CD4-positive, alpha-beta T cell treated with Interleukin-6 for 4 hours (primary cell): ENCODE results near the gene DOC2A.
"Not testable (repeated sequence)": the region's sequence is repeated elsewhere in the genome, so short reads cannot be mapped to it uniquely, and the experiment has no call there.

ENCODE experiments used
- DNase-seq: peaks from one replicate; pipeline ENCODE4 v3.0.0-alpha.2; 2020; ENCODE audit warnings: mixed read lengths

The DOC2A gene

DNA sequence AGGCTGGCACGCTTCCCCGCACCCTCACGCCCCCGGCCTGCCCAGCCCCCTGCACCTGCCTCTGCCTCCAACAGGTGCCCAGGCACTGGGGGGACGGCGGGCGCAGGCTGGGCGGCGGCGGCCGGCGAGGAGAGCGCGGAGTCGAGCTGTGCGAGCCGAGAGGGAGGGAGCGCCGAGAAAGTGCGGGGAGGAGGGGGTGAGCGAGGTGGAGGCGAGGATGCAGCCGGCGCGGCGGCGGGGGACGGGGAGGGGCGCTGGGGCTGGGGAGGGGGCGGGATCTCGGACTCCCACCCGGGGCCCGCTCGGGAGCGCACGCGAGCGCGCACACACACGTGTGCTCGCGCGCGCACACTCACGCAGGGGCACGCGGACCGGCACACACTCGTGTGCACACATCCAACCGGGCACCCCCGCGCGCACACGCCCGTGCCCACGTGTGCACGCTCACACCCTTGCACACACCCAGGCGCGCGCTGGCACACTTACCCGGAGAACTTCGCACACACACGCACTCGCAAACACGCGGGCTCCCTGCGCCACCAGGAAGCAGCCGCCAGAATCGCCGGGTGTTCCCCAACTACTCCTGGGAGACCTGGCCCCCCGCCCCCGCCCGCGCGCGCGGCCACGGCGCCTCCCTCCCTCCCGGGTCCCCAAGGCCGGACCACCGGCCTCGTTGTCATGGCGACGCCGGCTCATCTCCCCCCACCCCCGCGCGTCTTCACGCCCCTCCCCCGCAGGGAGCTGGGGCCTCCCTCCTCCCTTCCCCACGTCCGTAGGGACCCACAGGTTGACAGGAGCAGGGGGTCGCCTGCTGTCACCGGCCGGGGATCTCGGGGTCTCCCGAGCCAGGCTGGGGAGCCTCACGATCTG is at the start of gene DOC2A:
DOC2A (minus strand) TSS at position 184 of the 870 bp plus-strand sequence. CDS start 805 bp downstream, outside the sequence.
- DNase-seq: peak; percentile 49

DNA sequence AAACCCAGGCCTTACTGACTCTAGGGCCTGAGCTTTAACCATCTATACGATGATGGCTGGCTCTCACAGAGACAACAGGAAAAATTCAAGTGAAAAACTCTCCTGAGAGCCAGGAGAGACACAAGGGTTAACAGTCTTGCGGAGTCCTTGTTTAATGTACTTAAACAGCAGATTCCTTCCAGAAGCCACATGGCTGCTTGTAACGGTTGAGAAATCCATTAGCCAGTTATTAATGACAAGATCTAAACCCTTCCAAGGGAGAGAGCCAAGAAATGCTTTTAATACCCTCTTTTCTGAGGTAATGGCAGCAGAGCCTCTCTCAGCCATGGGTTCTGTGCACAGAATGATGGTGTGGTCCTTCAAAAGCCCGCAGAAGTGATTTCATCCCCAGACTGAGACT is 49.5 kb upstream of the DOC2A start:
- no peak for DNase-seq

DNA sequence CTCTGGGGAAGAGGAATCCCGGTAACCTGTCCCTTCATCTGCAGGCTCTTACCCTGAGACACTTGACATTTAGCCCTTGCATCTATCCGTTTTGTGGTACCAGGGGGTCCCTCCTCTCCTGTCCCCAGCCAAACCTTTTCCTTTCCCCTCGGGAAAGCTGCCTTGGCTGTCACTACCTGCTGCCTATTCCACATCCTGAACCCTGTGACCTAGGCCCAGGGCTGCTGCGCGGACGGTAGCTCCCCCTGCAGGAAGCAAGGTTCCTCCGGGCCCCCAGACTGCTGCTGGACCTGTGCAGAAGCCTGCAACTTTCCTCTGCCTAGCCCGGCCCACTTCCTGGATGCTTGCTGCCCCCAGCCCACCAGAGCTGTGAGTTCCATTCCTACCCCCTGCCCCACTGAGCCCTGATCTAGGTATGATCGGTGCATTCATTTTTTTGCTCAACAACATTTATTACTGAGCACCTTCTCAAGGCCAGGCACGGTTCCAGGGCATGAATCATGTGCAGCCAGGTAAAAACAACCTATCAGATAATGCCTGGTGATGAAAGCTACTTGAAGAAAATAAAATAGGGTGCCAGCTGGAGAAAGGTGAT is 44.2 kb upstream of the DOC2A start:
- DNase-seq: peak; percentile 61

DNA sequence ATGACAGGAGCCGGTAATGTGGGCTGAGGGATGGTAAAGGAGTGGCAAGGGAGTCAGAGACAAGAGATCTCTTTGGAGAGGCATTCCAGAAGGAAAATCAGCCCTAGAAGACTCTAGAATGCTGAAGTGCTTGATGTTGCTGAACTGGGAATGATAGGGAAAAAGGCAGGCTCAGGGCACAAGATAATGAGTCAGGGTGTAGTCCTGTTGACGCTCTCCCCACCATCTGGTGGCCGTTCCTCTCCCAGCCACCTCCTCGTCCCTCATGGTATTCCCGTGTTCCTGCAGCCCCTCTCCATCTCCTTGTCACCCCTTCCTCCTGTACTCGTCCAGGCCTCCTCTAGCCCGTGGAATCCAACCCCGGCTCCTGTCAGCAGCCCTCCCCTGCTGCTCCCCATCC is 43.6 kb upstream of the DOC2A start:
- DNase-seq: no peak

DNA sequence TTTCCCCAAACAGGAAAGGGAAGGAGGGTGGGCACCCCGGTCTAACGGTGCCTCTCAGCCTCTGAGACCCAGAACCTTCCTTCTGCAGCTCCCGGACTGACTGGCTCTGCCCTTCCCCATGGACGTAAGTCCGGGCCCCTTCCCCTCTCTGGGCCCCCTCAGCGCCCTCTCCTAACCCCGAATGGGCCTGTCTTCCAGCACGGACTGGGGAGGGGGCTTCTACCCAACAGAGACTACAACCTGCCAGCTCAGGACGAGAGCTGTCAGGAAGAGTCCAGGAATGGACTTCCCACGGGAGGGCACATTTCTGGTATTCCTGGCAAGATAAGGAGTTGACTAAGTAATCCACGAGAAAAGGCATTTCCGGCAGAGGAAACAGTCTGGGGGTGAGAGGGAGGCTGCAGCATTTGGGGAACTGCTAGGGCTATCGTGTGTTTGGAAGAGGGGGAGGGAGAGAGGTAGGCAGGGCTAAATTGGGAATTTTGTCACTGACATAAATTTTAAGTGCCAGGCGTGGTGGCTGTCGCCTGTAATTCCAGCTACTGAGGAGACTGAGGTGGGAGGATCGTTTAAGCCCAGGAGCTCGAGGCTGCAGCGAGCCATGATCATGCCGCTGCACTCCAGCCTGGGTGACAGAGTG is 42.7 kb upstream of the DOC2A start:
- DNase-seq: no peak

DNA sequence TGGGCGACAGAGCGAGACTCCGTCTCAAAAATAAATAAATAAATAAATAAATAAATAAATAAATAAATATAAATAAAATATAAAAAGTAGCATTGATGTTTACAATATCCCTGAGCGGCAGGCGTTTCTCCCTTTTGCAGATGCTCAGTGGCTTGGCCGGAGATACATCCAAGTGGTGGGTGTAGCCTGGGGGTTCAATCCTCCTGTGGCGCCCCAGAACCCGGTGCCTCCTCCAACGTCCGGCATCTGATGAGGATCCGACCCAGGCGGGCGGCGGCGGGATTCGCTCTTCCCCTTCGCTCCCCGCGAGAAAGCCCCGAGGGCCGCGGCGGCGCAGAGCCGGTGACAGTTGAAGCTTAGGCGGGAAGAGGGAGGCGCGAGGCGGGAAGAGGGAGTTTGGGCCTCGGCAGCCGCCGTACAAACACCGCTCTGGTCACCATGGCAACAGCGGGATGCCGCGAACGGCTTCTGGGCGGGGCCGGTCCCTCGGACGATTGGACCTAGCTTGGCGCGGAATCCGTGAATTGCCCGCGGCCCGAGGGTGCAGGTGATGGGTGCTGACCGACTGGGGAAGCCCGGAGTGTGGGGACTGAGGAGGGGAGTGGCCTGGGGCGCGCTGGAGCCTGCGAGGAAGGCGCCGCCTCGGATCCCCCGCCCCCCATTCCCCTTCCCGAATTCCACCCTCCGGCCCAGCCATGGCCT is 42.0 kb upstream of the DOC2A start:
- DNase-seq: peak; percentile 91

DNA sequence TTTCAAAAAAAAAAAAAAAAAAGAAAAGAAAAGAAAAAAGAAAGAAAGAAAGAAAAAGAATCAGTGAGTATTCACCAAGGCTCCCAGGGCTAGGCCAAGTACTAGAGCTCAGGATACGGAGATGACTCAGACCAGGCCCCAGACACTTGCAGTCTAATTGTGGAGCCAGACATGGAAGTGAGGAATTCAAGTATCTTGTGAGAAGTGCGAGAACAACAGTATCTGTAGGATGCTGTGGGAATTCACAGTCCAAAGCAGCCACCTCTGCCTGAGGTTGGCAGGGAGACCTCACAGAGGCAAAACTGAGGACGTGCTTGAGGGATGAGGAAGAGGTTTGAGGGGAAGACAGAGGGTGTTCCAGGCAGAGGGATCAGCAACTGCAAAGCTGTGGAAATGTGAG is 40.7 kb upstream of the DOC2A start:
- DNase-seq: no peak

DNA sequence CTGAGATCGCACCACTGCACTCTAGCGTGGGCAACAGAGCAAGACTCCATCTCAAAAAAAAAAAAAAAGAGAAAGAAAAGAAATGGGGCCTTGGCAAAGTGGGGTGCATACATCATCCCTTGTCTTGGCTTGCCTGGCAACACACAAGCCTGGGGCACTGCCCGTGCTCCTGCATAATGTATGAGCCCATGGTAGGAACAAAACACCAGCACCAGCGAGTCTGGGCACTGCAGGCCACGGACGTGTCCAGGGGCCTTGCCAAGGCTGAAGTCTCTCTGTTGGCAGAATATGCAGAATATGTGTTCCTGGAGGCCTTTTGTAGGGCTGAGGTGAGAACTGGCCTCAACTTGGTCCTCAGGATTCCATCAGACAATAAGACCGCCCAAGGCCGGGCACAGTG is 39.0 kb upstream of the DOC2A start:
- DNase-seq: no peak

DNA sequence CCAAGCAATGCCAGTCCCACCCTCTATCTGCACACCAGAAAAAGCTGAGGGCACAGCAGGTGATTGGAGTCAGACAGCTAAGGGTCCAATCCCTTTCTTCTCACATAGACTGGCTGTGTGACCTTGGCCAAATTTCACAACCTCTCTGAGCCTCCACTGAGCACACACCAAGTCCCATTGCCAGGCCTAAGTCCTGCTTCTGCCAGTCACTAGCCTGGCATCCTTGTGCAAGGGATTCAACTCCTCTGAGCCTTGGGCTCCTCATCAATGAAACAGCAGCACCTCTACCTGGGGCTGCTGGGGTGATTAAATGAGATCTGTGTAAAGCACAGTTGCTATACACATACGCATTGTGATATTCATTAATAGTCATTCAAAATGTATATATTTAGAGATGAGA is 35.8 kb upstream of the DOC2A start:
- no peak for DNase-seq

DNA sequence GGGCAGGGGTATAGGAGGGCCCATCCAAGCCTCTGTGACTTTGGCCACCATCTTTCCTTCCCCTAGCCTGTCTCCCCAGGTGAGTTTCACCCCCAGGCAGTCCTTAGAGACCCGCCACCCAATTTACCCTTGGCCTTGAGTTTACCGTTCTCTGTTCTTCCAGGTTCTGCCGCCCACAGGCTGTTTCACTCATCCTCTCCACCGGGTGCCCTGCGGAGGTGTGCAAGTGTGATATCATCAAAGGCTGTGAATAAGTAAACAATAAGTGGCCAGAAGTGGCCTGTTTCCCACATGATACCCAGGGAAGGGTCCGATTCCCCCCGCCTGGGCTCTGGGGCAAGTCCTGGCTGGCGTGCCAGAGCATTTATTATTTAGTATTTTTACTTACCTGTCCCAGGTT is 35.4 kb upstream of the DOC2A start:
- no peak for DNase-seq

DNA sequence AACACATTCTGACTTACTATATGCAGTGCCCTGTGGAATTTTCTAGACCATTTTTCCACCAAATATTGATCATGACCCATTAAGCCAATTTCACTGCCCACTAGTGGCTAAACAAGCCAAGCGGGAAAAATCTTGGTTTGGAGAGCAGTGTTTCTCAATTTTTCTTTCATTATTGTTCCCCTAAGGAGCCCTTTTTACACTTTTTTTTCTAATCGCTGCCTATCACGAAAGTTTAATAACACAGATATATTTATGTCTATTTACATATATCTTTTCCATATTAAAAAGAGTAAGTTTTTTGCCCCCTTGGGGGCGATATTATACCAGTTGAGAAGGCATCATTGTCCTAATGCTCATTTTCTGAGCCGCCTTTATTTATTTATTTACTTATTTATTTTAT is 31.0 kb upstream of the DOC2A start:
- peak; percentile 42 for DNase-seq

DNA sequence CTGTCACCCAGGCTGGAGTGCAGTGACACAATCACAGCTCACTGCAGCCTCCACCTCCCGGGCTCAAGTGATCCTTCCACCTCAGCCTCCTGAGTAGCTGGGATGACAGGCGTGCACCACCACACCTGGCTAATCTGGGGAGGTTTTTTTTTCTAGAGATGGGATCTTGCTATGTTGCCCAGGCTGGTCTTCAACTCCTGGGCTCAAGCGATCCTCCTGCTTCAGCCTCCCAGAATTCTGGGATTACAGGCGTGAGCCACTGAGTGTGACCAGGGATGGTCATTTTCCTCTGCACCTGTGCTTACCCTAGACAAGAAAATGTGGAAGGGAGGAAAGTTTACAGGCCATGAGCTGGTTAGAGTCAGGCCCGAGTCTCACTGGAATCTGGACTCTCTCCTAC is 29.9 kb upstream of the DOC2A start:
- DNase-seq: not testable (repeated sequence)

DNA sequence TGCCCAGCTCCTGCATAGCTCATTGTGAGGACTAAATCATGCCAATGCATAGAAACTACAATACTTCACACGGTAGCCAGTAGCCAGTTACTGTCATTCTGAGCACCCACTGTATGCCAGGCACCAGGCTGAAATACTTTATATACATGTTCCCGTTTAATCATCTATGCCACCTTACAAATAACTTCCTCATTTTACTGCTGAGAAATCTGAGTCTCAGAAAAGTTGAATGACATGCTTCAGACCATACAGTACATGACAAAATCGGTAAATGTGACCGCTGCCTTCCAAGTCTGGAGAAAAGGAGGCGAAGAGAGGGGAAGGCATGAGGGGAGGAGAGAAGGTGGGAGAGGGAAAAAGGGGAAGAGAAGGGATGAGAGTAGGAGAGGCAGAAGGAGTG is 29.4 kb upstream of the DOC2A start:
- DNase-seq: no peak

DNA sequence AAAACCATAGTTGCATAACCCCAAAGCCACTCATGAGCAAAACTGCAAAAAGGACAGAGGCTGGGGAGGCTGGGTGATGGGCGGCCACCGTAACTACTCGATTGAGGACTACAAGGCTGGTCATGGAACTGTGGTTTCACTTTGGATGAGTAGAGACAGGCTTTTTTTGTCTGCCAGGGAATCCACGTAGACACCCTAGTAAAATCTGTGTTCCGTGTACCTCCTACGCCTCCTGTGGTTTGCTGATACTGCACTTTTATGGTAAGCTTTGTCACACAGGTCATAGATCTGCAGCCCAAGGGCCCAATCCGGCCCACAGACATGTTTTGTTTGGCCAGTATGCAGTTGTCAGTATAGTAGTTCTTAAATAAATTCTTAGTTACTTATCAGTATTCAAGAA is 22.4 kb upstream of the DOC2A start:
- no peak for DNase-seq

DNA sequence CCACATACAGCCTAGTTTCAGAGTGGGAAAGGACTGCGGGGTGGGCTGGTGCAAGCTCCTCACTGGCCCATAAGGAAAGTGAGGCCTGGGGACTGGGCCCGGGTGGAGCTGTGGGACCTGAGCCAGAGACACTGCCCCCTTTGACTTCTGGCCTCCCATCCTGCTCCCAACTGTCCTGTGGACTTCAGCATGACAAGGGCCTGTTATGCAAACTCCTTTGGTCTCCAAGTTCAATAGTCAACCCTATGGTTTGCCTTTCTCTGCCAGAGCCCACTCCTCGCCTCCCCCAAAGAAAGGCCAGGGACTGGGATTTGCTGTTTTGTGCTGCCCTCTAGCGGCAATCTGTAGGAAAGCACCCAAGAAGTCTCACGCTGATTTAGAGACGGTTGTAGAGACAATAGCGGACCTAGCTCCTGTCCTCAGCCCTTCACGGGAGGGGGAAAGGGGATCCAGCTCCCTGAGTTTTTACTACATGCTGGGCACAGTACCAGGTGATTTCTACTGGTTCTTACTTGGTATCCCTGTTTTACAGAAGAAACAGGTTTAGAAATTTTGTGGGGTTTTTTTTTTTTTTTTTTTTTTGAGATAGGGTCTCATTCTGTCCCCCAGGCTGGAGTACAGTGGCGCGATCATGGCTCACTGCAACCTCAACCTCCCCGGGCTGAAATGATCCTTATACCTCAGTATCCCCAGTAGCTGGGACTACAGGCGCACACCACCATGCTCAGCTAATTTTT is 21.4 kb upstream of the DOC2A start:
- peak; percentile 66 for DNase-seq

DNA sequence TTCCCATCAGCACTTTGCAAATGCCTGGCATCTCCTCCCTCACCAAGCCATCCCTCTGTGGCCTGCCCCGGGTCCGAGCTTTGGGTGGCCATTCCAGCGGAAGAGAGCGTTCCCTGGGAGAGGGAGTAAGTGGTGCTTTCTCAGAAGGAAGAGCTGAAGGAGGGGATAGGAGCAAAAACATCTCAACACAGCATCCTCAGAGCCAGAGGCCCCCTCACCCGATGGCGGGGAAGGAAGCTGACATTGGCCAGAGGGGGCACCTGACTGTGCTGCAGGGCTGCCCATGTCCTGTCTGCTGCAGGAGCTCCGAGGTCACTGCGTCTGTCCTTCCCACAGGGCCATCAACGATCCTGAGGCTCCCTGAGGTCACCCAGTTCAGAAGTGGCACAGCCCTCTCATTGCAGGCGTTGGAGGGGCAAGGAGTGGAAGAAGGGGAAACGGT is 20.7 kb upstream of the DOC2A start:
- no peak for DNase-seq

DNA sequence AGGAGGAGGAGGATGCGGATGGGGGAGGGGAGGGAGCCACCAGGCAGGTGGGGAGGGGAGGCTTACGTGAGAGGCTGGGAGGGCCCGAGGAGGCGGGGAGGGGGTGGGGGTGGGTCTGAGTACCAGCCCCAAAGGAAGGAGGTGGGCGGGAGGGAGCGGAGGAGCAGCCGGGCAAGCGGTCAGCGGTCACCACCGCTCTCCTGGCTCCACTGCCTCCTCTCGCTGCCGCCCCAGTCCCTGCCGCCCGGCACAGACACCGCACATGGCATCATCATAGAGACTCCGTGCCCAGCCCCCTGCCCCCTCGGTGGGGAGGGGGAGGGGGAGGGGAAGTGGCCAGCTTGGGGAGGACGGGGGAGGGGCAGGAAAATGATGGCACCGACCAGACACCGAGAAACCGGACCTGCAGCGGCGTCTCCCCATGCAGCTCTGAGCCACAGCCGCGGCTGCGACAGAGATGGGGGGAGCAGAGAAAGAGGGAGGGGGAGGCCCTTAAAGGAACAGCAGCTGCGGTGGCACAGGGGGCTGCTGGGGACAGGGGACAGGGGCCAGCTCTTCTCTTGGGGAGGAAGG is 20.1 kb upstream of the DOC2A start, which contains the start of gene TLCD3B:
TLCD3B (minus strand) TSS at position 431 of the 573 bp plus-strand sequence. CDS start 744 bp downstream, outside the sequence.
- peak; percentile 22 for DNase-seq

DNA sequence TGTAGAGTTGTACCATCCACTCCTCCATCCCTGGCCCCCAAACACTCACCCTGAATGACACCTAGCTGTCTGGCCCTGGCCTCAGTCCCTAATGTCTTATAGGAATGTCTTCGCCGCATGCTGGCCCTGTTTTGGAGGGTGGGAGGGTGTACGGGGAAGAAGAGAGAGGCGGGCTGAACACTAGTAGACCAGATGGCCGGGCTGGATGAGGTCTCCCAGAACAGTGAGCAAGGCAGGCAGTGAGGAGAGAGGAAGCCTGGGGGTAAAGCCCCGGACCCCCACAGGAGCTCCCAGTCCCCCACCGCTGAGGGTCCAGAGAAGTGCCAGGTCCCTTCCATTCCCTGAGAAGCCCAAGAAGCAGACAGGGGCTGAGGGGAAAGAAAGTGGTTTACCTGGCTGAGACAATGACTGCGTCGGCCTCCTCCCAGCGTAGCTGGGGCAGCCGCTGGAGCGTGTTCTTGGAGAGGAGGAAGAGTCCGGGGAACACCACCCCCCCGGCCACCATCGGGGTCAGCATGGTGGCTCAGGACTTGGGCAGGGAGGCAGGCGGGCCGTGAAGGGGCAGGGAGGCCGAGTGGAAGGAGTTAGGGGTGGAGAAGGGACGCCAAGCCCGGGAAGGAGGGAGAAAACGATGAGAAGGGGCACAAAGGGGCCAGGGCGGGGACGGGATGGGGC is 19.3 kb upstream of the DOC2A start:
- no peak for DNase-seq

DNA sequence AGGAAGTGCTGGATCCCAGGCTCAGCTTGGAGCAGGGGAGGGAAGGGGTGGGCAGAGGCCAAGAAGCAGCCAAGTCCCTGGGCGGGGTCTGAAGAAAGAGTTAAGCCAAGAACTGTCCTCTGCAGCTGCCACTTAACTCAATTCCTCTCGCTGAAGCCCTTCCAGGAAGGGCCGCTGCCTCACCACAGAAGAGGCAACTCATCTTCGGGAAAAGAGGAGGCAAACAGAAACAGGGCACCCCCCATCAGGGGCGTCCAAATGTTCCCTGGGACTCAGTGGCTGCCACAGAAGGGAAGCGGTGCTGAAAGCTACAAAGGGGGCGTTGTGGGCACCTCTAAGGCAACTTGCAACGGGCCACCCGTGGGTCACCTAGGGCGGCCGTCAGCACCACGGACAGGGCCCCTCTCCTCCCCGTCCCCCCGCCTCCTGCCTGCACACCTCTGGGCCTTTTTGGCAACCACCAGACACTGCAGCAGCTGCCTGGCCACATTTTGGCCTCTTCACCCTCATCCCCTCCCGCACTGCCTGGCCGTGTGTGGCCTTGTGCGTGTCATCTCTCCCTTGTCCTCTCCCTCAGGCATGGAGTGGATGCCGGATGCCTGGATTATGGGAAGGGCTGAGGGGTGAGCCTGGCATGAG is 17.7 kb upstream of the DOC2A start:
- peak; percentile 23 for DNase-seq

DNA sequence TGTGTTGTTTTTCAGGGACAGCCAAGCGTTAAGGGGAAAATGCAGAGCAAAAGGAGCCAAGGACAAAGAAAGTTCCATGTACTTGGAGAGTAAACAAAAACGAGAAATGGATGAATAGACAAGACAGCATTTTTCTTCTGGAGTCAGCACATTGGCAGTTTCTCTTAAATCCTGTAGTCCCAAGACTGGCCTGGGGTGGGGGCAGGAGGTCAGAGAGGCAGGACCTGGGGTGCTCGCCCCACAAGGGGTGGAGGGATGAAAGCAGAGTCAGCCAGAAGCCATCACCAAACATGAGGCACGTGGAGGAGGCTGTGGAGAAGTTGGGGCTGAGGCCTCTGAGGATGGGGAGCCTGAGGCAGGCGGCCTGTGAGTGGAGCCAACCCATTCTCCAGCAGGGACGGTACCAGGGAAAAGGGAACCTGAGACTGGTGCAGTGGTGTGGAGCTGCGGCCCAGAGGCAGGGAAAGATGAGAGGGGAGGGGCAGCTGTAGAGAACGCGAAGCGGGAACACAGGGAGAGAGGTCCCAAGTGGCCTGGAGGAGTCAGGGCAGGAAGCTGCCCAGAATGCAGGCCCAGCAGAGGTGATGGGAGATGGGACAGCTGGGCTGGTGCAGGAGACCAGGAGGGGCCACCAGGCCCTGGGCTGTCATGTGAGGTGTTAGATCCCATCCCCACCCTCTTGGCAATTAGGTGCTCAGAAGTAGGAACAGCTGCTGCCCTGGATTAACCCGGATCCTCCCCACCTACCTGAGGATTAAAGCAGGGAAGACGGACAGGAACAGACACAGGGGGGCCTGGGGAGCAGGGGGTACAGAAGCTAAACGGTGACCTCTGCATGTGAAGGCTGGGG is 17.0 kb upstream of the DOC2A start:
- DNase-seq: no peak
